DMS79 treated with DMSO at 0.1 percent for 48 hours (cell line): ENCODE results near the gene FANCF.

Experiments
- DNase-seq: peaks from one replicate; lab custom pipeline; 2025; lab: John Stamatoyannopoulos, UW

FANCF gene

DNA sequence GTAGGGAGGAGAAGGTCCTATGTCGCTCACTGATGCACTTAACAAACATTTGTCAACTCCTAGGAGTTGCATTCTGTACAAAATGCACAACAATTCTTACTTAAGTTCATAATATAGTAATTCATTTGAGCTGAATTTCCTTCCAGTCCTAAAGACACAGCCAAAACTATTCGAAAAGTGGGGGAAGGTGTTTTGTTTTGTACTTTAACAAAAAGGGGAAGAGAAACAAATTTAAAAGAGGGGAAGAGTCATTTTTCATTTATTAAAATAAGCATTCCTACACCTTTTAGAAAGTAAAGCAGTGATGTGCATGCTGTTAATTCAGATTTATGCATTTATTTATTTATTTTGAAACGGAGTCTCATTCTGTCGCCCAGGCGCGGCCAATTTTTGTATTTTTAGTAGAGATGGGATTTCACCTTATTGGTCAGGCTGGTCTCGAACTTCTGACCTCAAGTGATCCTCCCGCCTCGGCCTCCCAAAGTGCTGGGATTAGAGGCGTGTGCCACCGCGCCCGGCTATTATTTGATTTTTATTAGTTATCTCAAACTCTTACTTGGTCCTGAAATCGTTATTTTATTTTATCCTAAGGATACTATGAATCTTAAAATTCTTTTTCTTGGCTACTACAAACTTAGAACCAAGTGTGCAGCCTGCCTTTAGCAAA, 1.1 kb upstream of the FANCF start:
- peak; percentile 70 for DNase-seq

DNA sequence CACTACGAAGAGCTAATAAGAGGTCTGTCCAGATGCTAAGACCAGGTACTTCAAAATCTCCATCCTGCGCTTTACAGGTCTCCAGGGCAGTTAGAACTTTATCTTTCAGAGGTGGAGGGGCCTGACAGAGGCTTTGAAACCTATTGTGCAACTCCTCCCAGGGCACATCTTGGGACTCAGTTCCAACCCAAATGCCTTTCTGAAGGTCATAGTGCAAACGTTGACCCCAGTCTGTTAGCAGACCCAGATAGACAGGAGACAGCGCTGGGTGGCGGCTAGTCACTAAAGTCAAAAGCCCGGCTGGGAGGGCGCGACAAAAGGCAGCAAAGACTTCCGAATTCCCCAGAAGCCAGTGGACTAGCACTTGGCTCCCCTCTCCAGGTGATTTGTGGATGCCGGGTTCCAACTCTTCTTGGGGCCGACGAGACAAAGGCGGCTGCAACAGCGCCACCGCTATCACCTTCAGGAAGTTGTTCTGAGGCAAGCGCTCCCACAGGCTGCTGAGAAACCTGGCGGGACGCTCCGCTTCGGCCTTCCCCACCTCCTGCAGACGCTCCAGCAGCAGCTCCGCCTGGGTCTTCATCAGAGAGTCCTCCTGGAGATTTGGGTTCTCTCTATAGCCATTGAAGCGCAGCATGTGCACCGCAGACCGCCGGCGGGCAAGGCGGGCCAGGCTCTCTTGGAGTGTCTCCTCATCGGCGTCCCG, 728 bp downstream of the FANCF start:
- DNase-seq: peak; percentile 91

DNA sequence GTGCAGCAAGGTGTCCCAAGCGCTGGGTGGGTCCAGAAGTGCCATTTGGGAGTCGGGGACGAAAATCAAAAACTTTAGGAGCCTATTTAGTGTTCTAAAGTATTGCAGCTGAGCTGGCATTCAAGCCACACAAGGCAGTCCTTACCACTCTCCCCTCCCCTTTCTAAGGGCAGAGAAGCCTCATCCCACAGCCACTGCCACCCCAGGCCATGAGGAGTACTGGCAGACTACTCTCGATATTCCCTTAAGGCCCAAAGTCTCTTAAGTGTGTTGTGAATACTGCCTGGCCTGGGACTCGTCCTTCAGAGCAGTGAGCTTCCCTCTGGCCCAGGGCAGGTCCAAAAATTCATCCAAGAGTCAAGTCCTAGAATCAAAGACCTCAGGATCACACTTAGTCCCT, 7.8 kb downstream of the FANCF start:
- no peak for DNase-seq

DNA sequence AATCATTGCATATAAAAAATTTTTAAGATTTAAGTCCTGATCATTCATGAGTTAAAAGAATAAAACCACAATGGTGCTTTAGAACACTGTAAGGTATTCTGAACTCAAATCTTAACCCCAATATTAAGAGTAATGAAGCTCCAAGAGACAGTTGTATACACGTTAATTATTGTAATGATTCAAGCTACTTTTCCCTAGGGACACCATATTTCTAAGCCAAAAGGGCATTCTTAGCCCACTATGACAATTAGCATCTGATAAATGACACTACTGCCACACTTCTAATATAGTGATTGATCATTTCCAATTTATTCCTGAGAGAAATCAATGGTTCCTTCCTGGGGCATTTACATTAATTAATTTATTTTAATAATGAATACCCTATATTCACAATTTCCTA, 21.7 kb downstream of the FANCF start:
- DNase-seq: no peak

DNA sequence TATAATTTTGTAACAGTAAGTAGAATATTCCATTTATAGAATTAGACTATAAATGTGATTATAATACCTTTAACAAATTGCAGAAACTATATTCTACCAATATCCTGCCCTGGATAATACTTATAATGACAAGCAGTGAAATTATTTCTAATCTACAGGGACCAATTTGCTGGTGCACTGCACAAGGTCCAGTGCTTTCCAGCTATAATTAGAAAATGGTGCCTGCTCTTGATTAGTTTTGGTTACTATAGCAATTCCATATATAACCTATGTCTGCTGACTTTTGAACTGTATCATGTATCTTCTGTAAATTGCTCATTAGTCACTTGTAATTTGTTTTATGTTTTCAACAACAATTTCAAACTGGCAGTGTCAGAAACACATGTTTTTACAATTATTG, 23.1 kb downstream of the FANCF start:
- no peak for DNase-seq

DNA sequence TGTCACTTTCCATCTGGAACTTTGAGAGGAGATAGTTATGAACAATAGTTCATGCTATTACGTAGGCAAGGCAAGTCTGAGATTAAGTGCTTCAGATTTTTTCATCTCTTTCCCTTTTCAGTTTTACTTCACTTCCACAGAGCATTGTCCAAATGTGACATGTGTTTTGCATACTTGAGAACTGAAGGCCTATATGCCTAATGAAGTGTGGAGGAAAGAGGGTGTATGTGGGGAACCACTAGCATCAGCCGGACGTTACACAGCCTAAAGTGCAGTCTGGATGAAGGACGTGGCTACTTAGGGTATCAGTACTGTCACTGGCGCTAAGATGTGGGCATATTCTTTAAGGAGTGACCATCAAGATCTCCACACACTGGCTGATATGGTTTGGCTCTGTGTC, 26.2 kb downstream of the FANCF start:
- DNase-seq: no peak

DNA sequence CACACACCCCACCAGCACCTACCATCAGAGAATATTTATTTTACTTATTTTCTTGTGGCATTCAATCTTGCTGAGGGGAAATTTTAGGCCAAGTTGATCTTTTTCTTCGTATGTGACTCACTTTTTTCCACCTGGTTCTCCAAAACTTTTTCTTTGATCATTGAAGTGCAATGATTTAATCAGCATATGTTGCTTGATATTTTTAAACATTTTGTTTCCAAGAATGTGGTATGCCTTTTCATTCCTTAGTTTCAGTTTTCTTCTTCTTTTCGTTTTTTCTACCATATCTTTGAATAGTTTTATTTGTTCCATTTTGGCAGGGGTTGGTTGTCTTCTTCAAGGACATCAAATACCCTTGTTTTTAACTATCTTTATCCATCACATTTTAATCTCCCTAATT, 28.6 kb downstream of the FANCF start:
- DNase-seq: no peak

DNA sequence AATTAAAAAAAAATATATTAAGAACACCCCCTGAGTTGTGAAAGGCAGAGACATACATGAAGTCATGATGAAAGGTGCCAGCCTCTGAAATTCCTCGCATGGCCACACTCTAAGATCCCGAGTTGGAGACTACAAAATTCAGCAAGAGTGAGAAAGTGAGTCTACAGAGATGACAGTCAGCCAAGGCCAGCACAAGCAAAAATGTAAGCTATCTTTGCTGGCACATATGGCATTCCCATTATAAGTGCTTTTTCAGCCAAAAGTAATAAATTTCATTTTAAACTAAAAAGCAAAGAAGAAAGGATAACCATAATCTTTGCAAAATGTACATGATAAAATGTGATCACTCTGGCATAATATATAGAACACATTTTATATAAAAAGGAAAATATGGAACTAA, 40.6 kb downstream of the FANCF start:
- no peak for DNase-seq

DNA sequence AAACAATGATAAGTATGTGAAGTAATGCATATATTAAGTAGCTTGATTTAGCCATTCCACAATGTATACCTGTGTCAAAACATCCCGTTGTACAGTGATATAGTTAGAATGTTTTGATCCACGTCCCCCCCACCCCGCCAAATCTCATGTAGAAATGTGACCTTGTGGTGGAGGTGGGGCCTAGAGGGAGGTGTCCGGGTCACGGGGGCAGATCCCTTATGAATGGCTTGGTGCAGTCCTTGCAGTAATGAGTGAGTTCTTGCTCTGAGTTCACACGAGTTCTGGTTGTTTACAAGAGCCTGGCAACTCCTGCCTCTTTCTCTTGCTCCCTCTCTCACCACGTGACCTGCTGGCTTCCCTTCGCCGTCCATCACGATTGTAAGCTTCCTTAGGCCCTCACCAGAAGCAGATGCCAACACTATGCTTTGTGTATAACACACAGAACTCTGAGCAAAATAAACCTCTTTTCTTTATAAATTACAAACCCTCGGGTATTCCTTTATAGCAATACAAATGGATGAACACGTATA, 41.6 kb downstream of the FANCF start:
- no peak for DNase-seq

DNA sequence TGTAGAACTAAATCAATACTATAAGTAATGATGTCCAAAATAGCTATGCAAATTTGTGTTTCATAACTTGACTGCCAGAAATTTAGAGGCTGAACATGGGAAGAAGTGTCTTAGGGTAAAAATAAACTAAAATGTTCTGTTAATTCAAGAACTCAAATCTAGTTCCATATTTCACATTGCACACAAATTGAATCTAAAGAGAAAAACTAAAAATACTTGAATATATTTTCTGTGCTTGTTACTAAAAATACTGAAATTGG, 43.5 kb downstream of the FANCF start:
- DNase-seq: no peak

DNA sequence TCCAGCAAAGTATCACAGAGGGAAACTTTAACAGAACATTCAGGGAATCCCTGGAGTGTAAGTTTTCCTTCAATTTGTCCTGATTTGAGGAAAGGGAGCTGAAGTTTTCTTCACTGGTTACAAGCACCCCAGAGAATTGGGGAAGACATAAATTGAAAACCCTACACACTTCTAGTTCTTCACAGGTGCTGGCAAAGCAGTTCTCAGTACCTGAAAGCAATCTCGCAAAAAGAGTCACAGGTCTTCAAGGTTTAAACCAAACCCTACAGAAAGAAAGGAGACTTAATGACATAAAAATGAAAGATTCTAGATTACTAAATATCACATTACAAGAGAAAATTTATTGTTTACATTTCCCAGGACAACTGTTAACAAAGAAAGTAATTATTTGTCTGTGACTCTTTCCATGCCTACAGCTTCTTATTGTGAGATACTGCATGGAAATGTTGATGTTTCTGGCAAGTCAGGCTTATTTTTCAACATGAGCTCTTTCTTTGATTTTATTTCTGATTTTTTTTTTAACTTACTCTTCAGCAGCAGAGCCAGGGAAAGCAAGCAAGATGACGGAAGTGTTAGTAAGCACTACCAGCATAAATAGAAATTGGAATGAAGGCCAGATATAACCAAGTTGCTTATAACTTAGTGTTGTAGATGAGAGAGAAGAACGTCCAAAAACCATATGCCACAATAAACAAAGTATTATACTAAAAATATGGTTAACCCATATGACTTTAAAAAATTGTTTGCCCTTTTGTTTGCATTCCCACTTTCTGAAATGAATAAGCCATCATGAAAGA, 44.1 kb downstream of the FANCF start:
- no peak for DNase-seq

DNA sequence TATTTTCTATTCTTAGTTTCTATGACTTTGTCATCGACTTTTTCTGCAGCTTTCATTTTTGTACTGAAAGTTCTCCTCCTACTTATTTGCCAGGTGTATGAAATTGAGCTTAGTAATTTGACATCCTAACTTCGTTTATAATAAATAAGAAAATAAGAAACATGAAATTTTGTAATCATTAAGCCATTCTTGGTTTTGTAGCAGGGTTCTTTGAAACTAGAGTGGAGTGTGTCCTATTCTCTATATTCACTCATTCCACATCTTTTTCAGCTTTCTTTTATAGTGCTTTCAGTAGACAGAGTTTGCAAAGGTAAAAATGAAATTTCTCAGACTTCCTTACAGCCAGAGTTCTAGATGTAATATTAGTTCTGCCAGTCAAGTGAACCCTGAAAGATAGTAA, 47.8 kb downstream of the FANCF start:
- DNase-seq: no peak
